Neural progenitor cell (in vitro differentiated cells): ENCODE data around the gene FASTKD1. TPM values are rescaled to one million over a fixed set of nuclear protein-coding genes. Genes with fewer than 3 reads are reported as not detected.
A peak's percentile ranks its signal among the peaks of the same experiment; 100 is the strongest.
"Not testable (repeated sequence)": the region's sequence is repeated elsewhere in the genome, so short reads cannot be mapped to it uniquely, and the experiment has no call there.

Experiments
- DNase-seq: peaks from one replicate; pipeline ENCODE4 v3.0.0-alpha.2; 2016; ENCODE audit warnings: low spot score
- H2AFZ ChIP-seq: fragments of 200-600 bp; sonication (generic); replicated peaks from 2 replicates; pipeline ENCODE4 v1.6.1; 2016; ENCODE audit warnings: antibody characterized with exemption
- H3F3A ChIP-seq: fragments of 200-600 bp; sonication (generic); 2 replicates; pipeline ENCODE4 v1.6.1; 2016; ENCODE audit warnings: antibody characterized with exemption, low read depth
- H3K27ac ChIP-seq: fragments of 200-600 bp; sonication (generic); 2 replicates; pipeline ENCODE4 v1.5.1; 2016; ENCODE audit warnings: mild to moderate bottlenecking
- H3K27me3 ChIP-seq: fragments of 200-600 bp; sonication (generic); 2 replicates; pipeline ENCODE4 v1.6.1; 2016; ENCODE audit warnings: mild to moderate bottlenecking, moderate library complexity
- H3K36me3 ChIP-seq: fragments of 200-600 bp; sonication (generic); 2 replicates; pipeline ENCODE4 v1.5.1; 2016
- H3K4me1 ChIP-seq: fragments of 200-600 bp; sonication (generic); 2 replicates; pipeline ENCODE4 v1.6.1; 2016; ENCODE audit warnings: mixed run types
- H3K4me2 ChIP-seq: fragments of 200-600 bp; sonication (generic); 2 replicates; pipeline ENCODE4 v1.6.1; 2016
- H3K4me3 ChIP-seq: fragments of 200-600 bp; sonication (generic); 2 replicates; pipeline ENCODE4 v1.5.1; 2016
- H3K79me2 ChIP-seq: fragments of 200-600 bp; sonication (generic); 2 replicates; pipeline ENCODE4 v1.6.1; 2016; ENCODE audit warnings: low read depth
- H3K9ac ChIP-seq: fragments of 200-600 bp; sonication (generic); 2 replicates; pipeline ENCODE4 v1.6.1; 2016
- H3K9me3 ChIP-seq: fragments of 200-600 bp; sonication (generic); 2 replicates; pipeline ENCODE4 v1.5.1; 2016; ENCODE audit warnings: low read depth
- H4K20me1 ChIP-seq: fragments of 200-600 bp; sonication (generic); 2 replicates; pipeline ENCODE4 v1.6.1; 2016; ENCODE audit warnings: low read depth
- H3K27ac Mint-ChIP-seq: 3 replicates; pipeline ENCODE4 v1.8.0; 2021; ENCODE audit warnings: mixed read lengths
- H3K27me3 Mint-ChIP-seq: 2 replicates; pipeline ENCODE4 v1.8.0; 2022; ENCODE audit warnings: low read depth, mild to moderate bottlenecking, inconsistent platforms, moderate library complexity, mixed read lengths; ENCODE audit not compliant: insufficient read depth
- H3K36me3 Mint-ChIP-seq: 3 replicates; pipeline ENCODE4 v1.8.0; 2021; ENCODE audit warnings: mixed read lengths
- H3K4me1 Mint-ChIP-seq: 3 replicates; pipeline ENCODE4 v1.8.0; 2021; ENCODE audit warnings: mixed read lengths
- H3K4me3 Mint-ChIP-seq: 3 replicates; pipeline ENCODE4 v1.8.0; 2021; ENCODE audit warnings: mild to moderate bottlenecking, moderate library complexity, mixed read lengths
- H3K9me3 Mint-ChIP-seq: 3 replicates; pipeline ENCODE4 v1.8.0; 2020; ENCODE audit warnings: mixed read lengths
- CTCF ChIP-seq: fragments of 200-600 bp; sonication (generic); IDR thresholded peaks from 2 replicates; pipeline ENCODE4 v1.5.1; 2017; ENCODE audit warnings: antibody characterized with exemption, mild to moderate bottlenecking
- EZH2 ChIP-seq: fragments of 200-600 bp; sonication (generic); IDR thresholded peaks from 2 replicates; pipeline ENCODE4 v1.6.1; 2017; ENCODE audit warnings: antibody characterized with exemption, mild to moderate bottlenecking, moderate library complexity
- EZH2phosphoT487 ChIP-seq: fragments of 200-600 bp; sonication (generic); IDR thresholded peaks from 2 replicates; pipeline ENCODE4 v1.6.1; 2017; ENCODE audit warnings: antibody characterized with exemption
- total RNA-seq: library from RNA; depleted of rRNA; stranded (reverse); fragments of >200 nt; gene quantifications from 2 replicates; pipeline ENCODE4 v1.2.3, GENCODE V29; 2015; ENCODE audit warnings: low replicate concordance

The FASTKD1 gene
- total RNA-seq, 1 donor from 2014 or later: 60.3 TPM

GRCh38 chr2:169572821-169573159, 875 bp downstream of the FASTKD1 start:
- TF ChIP-seq CTCF (no peak), EZH2phosphoT487 (no peak), EZH2 (no peak)
- Histone ChIP-seq H3F3A (peaks cover 8% of the 10 kb centered on the region), H3K9ac (peak overlapping the region; percentile 53), H3K27ac (no peak overlapping the region), H3K4me1 (peaks cover 11% of the 10 kb centered on the region), H3K27me3 (no peaks in the 10 kb centered on the region), H3K9me3 (no peaks in the 10 kb centered on the region), H4K20me1 (no peaks in the 10 kb centered on the region), H2AFZ (peak overlapping the region; percentile 87), H3K36me3 (peaks cover 5% of the 10 kb centered on the region), H3K4me3 (peak overlapping the region; percentile 70), H3K4me2 (peak overlapping the region; percentile 97), H3K79me2 (peaks cover 45% of the 10 kb centered on the region)
- Mint-ChIP-seq H3K36me3 (no peaks in the 10 kb centered on the region), H3K27ac (peak overlapping the region; percentile 47), H3K27me3 (peaks cover 4% of the 10 kb centered on the region), H3K9me3 (peaks cover 6% of the 10 kb centered on the region), H3K4me1 (peaks cover 12% of the 10 kb centered on the region), H3K4me3 (peak overlapping the region; percentile 94)
- DNase-seq: no peak

- Mint-ChIP-seq H3K9me3 (peaks cover 6% of the 10 kb centered on the region), H3K36me3 (no peaks in the 10 kb centered on the region), H3K4me3 (no peak overlapping the region), H3K4me1 (peaks cover 12% of the 10 kb centered on the region), H3K27me3 (peaks cover 4% of the 10 kb centered on the region), H3K27ac (no peak overlapping the region)
- Histone ChIP-seq H3K9ac (no peak overlapping the region), H2AFZ (no peak overlapping the region), H3F3A (peaks cover 8% of the 10 kb centered on the region), H3K9me3 (no peaks in the 10 kb centered on the region), H3K27ac (no peak overlapping the region), H3K4me3 (peak overlapping the region; percentile 70), H3K4me1 (peaks cover 11% of the 10 kb centered on the region), H3K4me2 (peak overlapping the region; percentile 97), H3K36me3 (peaks cover 5% of the 10 kb centered on the region), H3K27me3 (no peaks in the 10 kb centered on the region), H3K79me2 (peaks cover 46% of the 10 kb centered on the region), H4K20me1 (no peaks in the 10 kb centered on the region)
- no peak for DNase-seq
- TF ChIP-seq CTCF (no peak), EZH2 (no peak), EZH2phosphoT487 (no peak)
Observed at GRCh38 chr2:169572189-169572588, 1.5 kb downstream of the FASTKD1 start.

GRCh38 chr2:169571571-169571970, 2.1 kb downstream of the FASTKD1 start:
- H3K4me2 ChIP-seq: peak overlapping the region; percentile 97
- no peaks in the 10 kb centered on the region for H3K27me3 ChIP-seq

GRCh38 chr2:169570752-169571151, 2.9 kb downstream of the FASTKD1 start:
- H3K36me3 Mint-ChIP-seq, H3K4me3 Mint-ChIP-seq, DNase-seq, H3K36me3 ChIP-seq, H3K27me3 Mint-ChIP-seq, H3K27ac ChIP-seq, H3K9me3 ChIP-seq, H2AFZ ChIP-seq, H3K9me3 Mint-ChIP-seq, H4K20me1 ChIP-seq, H3K4me2 ChIP-seq, H3K27ac Mint-ChIP-seq, H3K27me3 ChIP-seq, H3K9ac ChIP-seq, H3K4me3 ChIP-seq, H3F3A ChIP-seq: not testable (repeated sequence)
- peaks cover 12% of the 10 kb centered on the region for H3K4me1 Mint-ChIP-seq
- Histone ChIP-seq H3K4me1 (peaks cover 11% of the 10 kb centered on the region), H3K79me2 (peaks cover 51% of the 10 kb centered on the region)

More at GRCh38 chr2:169571571-169571970, 2.1 kb downstream of the FASTKD1 start:
- Histone ChIP-seq H4K20me1 (no peaks in the 10 kb centered on the region), H3F3A (peaks cover 8% of the 10 kb centered on the region), H3K9ac (no peak overlapping the region), H3K4me3 (no peak overlapping the region), H3K4me1 (peaks cover 11% of the 10 kb centered on the region), H3K36me3 (peaks cover 5% of the 10 kb centered on the region), H3K9me3 (no peaks in the 10 kb centered on the region), H3K79me2 (peaks cover 51% of the 10 kb centered on the region), H3K27ac (no peak overlapping the region), H2AFZ (no peak overlapping the region)
- no peaks in the 10 kb centered on the region for H3K36me3 Mint-ChIP-seq
- no peak overlapping the region for H3K27ac Mint-ChIP-seq
- no peak overlapping the region for H3K4me3 Mint-ChIP-seq
- DNase-seq: no peak
- H3K9me3 Mint-ChIP-seq: peaks cover 6% of the 10 kb centered on the region
- peaks cover 4% of the 10 kb centered on the region for H3K27me3 Mint-ChIP-seq
- TF ChIP-seq EZH2phosphoT487: no peak
- TF ChIP-seq CTCF: no peak
- no peak for TF ChIP-seq EZH2
- peaks cover 12% of the 10 kb centered on the region for H3K4me1 Mint-ChIP-seq
